Forelimb muscle (tissue), 1 donor: ENCODE data around the gene TMEM130. TPM values are rescaled to one million over a fixed set of nuclear protein-coding genes. Genes with fewer than 3 reads are reported as not detected.
"Not testable (repeated sequence)": the region's sequence is repeated elsewhere in the genome, so short reads cannot be mapped to it uniquely, and the experiment has no call there.

ENCODE experiments used
- DNase-seq: peaks from one replicate; pipeline ENCODE4 v3.0.0-alpha.2; 2013; ENCODE audit warnings: low read depth
- polyA plus RNA-seq: library from polyadenylated mRNA; unstranded; fragments of 120-200 nt; gene quantifications from one replicate; pipeline ENCODE4 v1.2.1, GENCODE V29; 2013; ENCODE audit not compliant: insufficient read length

Gene TMEM130
- polyA plus RNA-seq, 1 donor: 3.9 TPM

DNA sequence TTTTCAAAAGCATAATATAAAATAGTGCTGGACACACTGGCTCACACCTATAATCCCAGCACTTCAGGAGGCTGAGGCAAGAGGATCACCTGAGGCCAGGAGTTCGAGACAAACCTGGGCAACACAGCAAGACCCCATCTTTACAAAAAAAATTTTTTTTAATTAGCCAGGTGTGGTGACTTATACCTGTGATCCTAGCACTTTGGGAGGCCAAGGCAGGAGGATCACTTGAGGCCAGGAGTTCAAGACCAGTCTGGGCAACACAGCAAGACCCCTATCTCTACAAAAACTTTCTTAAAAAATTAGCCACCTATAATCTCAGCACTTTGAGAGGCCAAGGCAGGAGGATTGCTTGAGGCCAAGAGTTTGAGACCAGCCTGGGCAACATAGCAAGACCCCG, 27.3 kb downstream of the TMEM130 start:
- DNase-seq: not testable (repeated sequence)

GRCh38 chr7:98841179-98841997, 28.4 kb downstream of the TMEM130 start:
- no peak for DNase-seq

DNA sequence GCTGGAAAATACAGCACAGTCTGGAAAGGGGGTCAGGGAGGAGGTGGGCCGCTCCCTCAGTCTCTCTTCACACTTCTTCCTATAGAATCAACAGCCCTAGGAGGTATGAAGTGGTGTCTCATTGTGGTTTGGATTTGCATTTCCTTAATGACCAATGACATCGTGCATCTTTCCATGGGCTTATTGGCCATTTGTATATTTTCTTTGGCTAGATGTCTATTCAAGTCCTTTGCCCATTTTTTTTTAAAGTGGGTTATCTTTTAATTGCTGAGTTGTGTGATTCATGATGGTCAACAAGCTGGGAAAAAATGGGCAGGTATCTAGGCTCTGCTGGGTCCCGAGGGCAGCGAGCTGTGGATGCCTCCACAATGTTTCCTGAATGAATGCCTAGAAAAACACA, 29.1 kb downstream of the TMEM130 start:
- DNase-seq: no peak

GRCh38 chr7:98840096-98840495, 29.7 kb downstream of the TMEM130 start:
- no peak for DNase-seq

DNA sequence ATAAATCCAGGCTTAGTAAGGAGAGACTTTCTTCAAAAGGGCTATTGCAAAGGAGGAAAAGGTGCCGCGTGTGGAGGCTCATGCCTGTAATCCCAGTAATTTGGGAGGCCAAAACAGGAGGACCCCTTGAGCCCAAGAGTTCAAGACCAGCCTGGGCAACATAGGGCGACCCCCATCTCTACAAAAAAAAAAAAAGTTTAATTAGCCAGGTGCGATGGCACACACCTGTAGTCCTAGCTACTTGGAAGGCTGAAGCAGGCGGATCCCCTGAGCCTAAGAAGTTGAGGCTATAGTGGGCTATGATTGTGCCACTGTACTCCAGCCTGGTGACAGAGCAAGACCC, 32.2 kb downstream of the TMEM130 start:
- no peak for DNase-seq

DNA sequence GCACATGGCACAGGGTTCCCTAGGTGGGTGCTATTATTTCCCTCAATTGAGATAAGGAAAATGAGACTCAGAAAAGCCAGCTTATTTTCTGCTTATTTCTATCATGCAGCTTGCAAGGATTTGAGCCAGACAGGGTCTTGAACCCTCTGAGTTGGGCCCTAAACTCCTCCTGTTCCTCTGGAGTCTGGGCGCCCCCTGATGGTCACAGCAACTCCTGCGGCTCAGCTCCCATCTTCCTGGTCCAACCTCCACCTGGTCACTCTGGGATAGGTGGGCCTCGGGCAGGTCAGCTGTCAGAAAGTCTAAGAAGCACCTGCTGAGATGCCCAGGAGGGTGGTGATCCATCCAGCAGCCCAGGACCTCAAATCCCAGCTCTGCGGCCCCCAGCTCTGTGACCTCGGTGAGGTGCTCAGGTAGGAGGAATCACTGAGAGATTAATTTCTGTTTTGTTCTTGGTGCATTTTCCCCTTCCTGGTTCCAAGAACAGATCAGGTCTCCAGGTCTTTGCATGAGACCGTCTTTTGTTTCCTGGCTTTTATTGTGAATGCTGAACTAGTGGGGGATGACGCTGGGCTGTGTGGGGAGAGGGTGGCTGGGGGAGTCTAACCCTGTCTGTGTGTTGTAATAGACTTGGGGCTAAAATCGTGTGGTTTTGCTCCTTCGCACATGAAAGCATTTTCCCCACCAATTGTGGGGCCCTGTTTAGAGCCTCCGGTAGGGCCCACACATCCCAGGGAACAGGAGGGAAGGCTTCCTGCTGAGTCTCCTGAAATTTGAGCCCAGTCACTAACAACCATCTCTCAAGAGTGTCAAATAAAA, 32.8 kb downstream of the TMEM130 start:
- DNase-seq: no peak

DNA sequence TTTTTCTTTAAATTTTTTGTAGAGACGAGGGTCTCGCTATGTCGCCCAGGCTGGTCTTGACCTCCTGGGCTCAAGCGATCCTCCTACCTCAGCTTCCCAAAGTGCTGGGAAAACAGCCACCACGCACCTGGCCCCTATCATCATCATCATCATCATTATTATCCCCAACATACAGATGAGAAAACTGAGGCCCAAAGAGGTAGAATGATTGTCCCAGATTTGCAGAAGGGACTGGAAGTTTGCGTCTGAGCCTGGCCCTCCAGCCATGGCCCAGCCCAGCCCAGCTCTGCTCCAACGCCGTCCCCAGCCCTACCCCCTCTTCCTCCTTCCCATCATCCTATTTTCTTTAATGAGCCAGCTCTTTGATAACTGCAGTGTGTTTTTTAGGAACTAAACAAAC, 34.9 kb downstream of the TMEM130 start:
- DNase-seq: no peak

DNA sequence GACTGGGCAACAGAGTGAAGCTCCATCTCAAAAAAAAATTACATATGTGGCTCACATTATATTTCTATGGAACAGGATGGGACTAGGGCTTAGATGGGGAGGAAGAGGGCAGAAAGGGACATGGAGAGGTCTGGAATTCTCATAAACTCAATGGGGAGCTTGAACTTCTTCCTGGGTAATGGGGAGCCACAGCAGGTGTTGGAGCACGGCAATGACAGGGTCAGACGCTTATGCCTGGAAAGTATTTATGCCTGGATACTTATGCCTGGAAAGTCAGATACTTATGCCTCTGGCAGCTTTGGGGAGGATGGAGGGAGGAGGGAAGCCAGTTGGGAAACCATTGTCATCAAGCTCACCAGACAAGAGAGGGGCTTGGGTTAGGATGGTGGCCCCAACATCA, 36.8 kb downstream of the TMEM130 start:
- no peak for DNase-seq

- no peak for DNase-seq
Measured at GRCh38 chr7:98831641-98832221, 38.1 kb downstream of the TMEM130 start.

DNA sequence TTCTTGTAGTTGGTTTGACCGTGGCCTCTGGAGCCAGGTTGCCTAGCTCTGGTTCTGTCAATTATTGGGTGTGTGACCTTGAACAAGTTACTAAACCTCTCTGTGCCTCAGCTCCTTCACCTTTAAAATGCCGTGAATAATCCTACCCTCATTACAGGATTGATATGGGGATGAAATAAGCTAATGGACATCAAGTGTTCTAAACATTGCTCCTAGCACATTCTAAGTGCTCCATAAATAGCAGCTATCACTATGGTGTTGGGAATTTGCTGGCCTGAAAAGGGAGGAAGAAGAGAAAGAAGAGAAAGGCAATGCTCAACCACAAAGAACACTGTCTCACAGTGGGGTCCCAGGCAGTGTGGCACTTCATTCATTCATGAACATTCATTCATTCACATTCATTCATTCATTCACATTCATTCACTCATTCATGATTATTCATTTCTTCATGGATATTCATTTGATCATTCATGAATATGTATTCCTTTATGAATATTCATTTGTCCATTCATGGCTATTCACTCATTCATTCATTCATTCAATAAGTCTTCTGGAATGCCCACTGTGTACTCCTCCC, 38.8 kb downstream of the TMEM130 start:
- no peak for DNase-seq

GRCh38 chr7:98828368-98828767, 41.4 kb downstream of the TMEM130 start:
- no peak for DNase-seq

DNA sequence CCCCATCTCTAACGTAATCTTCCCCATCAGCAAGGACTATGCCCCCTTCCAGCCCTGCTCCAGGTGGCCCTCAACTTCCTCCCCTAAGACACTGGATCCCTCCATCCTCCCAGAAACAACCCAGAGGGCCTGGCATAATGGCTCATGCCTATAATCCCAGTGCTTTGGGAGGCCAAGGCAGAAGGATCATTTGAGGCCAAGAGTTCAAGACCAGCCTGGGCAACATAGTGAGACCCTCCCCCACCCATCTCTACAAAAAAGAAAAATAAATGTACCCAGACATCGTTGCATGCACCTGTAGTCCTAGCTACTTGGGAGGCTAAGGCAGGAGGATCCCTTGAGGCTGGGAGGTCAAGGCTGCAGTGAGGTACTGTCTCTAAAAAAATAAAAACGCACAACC, 42.6 kb downstream of the TMEM130 start:
- DNase-seq: no peak

DNA sequence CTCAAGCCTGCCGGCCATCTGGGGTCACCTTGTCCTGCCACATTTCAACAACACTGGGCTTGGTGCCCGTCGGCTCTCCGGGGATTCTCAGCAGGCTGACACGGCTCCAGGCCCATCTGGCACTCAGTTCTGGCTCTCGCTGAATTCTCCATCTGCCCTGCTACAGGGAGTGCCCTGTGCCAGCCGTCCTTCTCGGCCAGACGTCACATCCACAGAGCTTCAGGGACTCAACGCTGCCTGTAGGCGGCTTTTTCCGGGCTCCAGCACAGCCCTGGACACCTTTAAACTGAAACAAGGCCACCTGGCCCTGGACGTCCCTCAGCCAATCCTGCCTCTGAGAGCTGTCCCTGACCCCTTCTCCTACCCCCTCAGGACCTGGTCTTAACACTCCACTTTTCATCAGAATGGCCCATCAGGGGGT, 43.0 kb downstream of the TMEM130 start:
- DNase-seq: no peak

GRCh38 chr7:98826387-98826786, 43.4 kb downstream of the TMEM130 start:
- no peak for DNase-seq

- DNase-seq: no peak
Measured at GRCh38 chr7:98823226-98823625, 46.6 kb downstream of the TMEM130 start.

- no peak for DNase-seq
Measured at GRCh38 chr7:98821348-98821747, 48.5 kb downstream of the TMEM130 start.

DNA sequence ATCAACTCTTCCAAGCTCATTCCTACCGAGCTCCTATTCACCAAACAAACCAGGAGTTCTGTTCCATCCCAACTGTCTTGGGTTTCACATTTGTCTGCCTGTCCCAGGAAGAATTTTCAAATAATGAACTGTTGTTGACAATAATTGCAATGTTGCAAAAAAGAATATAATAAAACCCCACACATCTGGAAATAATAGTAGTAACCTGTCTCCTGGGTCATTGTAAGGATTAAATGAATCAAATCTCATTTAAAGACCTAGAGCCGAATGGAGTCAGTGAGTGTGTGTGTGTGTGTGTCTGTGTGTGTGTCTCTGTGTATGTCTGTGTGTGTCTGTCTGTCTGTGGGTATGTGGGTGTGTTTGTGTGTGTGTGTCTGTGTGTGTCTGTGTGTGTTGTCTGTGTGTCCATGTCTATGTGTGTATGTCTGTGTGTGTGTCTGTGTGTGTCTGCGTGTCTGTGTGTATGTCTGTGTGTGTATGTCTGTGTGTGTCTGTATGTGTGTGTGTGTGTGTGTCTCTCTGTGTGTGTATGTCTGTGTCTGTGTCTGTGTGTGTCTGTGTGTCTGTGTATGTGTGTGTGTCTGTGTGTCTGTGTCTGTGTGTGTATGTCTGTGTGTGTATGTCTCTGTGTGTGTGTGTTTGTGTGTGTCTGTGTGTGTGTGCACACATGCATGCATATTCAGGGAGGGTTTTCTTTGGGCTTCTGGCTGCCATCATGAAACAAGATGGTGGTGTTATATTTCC, 52.7 kb downstream of the TMEM130 start:
- no peak for DNase-seq

DNA sequence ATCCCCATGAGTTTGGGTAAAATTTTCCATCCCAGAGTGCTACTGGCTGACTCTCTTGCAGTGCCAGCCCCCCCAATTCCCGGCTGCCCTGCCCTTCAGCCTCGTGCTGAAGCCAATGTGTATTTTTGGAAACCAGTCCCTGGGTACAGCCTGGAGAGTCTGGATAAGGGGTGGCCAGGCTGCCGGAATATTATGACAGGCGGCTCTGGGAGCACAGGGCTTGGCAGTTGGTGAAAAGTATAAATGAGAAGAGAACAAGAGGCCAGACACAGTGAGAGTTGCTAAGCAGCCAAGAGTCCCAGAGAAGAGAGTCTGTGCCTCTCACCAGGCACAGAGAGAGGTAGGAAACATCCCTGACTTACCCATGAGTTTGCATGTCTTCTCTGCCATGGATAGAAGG, 53.6 kb downstream of the TMEM130 start:
- no peak for DNase-seq

- DNase-seq: no peak
Measured at GRCh38 chr7:98815313-98815712, 54.5 kb downstream of the TMEM130 start.

- no peak for DNase-seq
Measured at GRCh38 chr7:98811299-98811698, 58.5 kb downstream of the TMEM130 start.

DNA sequence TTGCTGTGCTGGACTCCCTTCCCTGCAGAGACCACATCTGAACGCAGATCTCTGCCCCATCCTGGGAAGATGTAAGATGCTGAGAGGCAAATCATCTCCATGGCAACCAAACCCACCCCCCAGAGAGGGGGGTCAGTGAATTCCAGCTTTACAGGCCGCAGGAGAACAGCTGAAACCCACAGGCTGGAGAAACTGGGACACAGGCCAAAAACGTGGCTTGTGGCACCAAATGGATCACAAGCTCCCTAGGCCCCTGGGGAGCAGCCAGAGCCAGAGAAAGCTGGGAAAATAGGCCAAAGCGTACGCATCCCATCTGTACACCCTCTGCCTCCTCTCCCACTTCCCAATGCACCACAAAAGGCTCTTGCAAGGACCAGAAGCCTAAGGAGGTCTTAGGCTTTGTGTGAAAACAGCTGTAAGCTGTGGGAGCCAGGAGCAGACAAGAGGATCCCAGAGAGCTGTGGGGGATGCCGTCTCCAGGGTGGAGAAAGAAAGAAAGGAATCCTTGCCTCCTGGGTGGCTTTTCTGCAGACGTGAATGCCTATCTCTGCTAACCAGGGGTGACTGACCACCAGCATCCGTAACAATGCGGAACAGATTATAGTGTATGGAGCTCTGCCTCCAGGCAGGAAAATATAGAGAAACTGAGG, 59.5 kb downstream of the TMEM130 start:
- DNase-seq: no peak
